Mesenchymal stem cell (in vitro differentiated cells and primary cell): ENCODE measurements around the gene CTSD.

Source experiments
- DNase-seq: peaks from one replicate; pipeline ENCODE4 v3.0.0-alpha.2; 2013
- H2AFZ ChIP-seq: one replicate; pipeline ENCODE4 v1.6.1; 2013; ENCODE audit warnings: low read depth, mild to moderate bottlenecking, control low read depth, inconsistent platforms, low read length, moderate library complexity
- H2AK5ac ChIP-seq: 2 replicates; pipeline ENCODE4 v1.6.1; 2013; ENCODE audit warnings: low read length, moderate library complexity, mild to moderate bottlenecking, inconsistent platforms; ENCODE audit not compliant: severe bottlenecking
- H2BK120ac ChIP-seq: one replicate; pipeline ENCODE4 v1.6.1; 2013; ENCODE audit warnings: low read depth, mild to moderate bottlenecking, inconsistent platforms, low read length, moderate library complexity
- H2BK12ac ChIP-seq, 2 experiments: one replicate each; pipeline ENCODE4 v1.6.1; 2013; ENCODE audit warnings: inconsistent platforms in 2 of 2, low read length in 2 of 2, mild to moderate bottlenecking in 2 of 2, moderate library complexity in 2 of 2, control low read depth in 1 of 2
- H2BK15ac ChIP-seq: one replicate; pipeline ENCODE4 v1.6.1; 2013; ENCODE audit warnings: mild to moderate bottlenecking, low read depth, inconsistent platforms; ENCODE audit not compliant: poor library complexity, severe bottlenecking
- H2BK5ac ChIP-seq: 2 replicates; pipeline ENCODE4 v1.6.1; 2013; ENCODE audit warnings: low read depth, mild to moderate bottlenecking, low read length, control low read depth, inconsistent platforms; ENCODE audit not compliant: poor library complexity, severe bottlenecking
- H3K14ac ChIP-seq, 2 experiments: one replicate each; pipeline ENCODE4 v1.6.1; 2013; ENCODE audit warnings: inconsistent platforms in 2 of 2, low read length in 2 of 2, control low read depth in 1 of 2, mild to moderate bottlenecking in 1 of 2, moderate library complexity in 1 of 2
- H3K18ac ChIP-seq, 2 experiments: one replicate each; pipeline ENCODE4 v1.6.1; 2013; ENCODE audit warnings: inconsistent platforms in 2 of 2, low read length in 2 of 2, control low read depth in 1 of 2, low read depth in 1 of 2, mild to moderate bottlenecking in 1 of 2
- H3K23ac ChIP-seq, 2 experiments: one replicate each; pipeline ENCODE4 v1.6.1; 2013; ENCODE audit warnings: inconsistent platforms in 2 of 2, low read length in 2 of 2, mild to moderate bottlenecking in 2 of 2, moderate library complexity in 2 of 2, control low read depth in 1 of 2
- H3K27ac ChIP-seq: 2 replicates; pipeline ENCODE4 v1.5.1; 2013; ENCODE audit warnings: mild to moderate bottlenecking, moderate library complexity, low read length, control low read depth, inconsistent platforms; ENCODE audit not compliant: poor library complexity, severe bottlenecking
- H3K27me3 ChIP-seq, 2 experiments: 2 replicates each; pipeline versions ENCODE4 v1.6.1 to v1.7.0; 2013; ENCODE audit warnings: low read length in 2 of 2, mild to moderate bottlenecking in 2 of 2, moderate library complexity in 2 of 2, control low read depth in 1 of 2, inconsistent platforms in 1 of 2; ENCODE audit not compliant: control insufficient read depth in 1 of 2, insufficient read depth in 1 of 2
- H3K36me3 ChIP-seq, 2 experiments: 2 replicates each; pipeline versions ENCODE4 v1.6.1 to v1.7.0; 2013; ENCODE audit warnings: low read length in 2 of 2, control low read depth in 1 of 2, inconsistent platforms in 1 of 2, low read depth in 1 of 2, mild to moderate bottlenecking in 1 of 2; ENCODE audit not compliant: insufficient read depth in 2 of 2, control insufficient read depth in 1 of 2
- H3K4ac ChIP-seq, 2 experiments: one replicate each; pipeline ENCODE4 v1.6.1; 2013; ENCODE audit warnings: inconsistent platforms in 2 of 2, low read length in 2 of 2, mild to moderate bottlenecking in 2 of 2, moderate library complexity in 2 of 2, control low read depth in 1 of 2, low read depth in 1 of 2
- H3K4me1 ChIP-seq: 2 replicates; pipeline ENCODE4 v1.6.1; 2013; ENCODE audit warnings: low read depth, low read length, control low read depth; ENCODE audit not compliant: control insufficient read depth, insufficient read depth
- H3K4me2 ChIP-seq: 2 replicates; pipeline ENCODE4 v1.6.1; 2013; ENCODE audit warnings: low read length, mild to moderate bottlenecking, inconsistent platforms; ENCODE audit not compliant: poor library complexity, severe bottlenecking
- H3K4me3 ChIP-seq, 2 experiments: 2 replicates each; pipeline versions ENCODE4 v1.5.1 to v1.7.0; 2013; ENCODE audit warnings: low read length in 2 of 2, mild to moderate bottlenecking in 2 of 2, control low read depth in 1 of 2, low read depth in 1 of 2; ENCODE audit not compliant: insufficient read depth in 1 of 2
- H3K79me1 ChIP-seq: replicated peaks from 2 replicates; pipeline ENCODE4 v1.6.1; 2013; ENCODE audit warnings: mild to moderate bottlenecking, control low read depth, low read length, inconsistent platforms; ENCODE audit not compliant: poor library complexity, severe bottlenecking
- H3K9ac ChIP-seq: 2 replicates; pipeline ENCODE4 v1.7.0; 2013; ENCODE audit warnings: mild to moderate bottlenecking, low read length, moderate library complexity
- H3K9me3 ChIP-seq: 2 replicates; pipeline ENCODE4 v1.7.0; 2013; ENCODE audit warnings: mild to moderate bottlenecking, low read length; ENCODE audit not compliant: control insufficient read depth
- H4K8ac ChIP-seq: one replicate; pipeline ENCODE4 v1.6.1; 2013; ENCODE audit warnings: inconsistent platforms, mild to moderate bottlenecking, low read length, moderate library complexity
- H4K91ac ChIP-seq: one replicate; pipeline ENCODE4 v1.6.1; 2013; ENCODE audit warnings: mild to moderate bottlenecking, low read length, inconsistent platforms
- WGBS: methylation state at CpG from one replicate; pipeline ENCODE4 v1.1.7; 2013; ENCODE audit warnings: mixed read lengths; 5-methylcytosine and 5-hydroxymethylcytosine counted together

The CTSD gene

DNA sequence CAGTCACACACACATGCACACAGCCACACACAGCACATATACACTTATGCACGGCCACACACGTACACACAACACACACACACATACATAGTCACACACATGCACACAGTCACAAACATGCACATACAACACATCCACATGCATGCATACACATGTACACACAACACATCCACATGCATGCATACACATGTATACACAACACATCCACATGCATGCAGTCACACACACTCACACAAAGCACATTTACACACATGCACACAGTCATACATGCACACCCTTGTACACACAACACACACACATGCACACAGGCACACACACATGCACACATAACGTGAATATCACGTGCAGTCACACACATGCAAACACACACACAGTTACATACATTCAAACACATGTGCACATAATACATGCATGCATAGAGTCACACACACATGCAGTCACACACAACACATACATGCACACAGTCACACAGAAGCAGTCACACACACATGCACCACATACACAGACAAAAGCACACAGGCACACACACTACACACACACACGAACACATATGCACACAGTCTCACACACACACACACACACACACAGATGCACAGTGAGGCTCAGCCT, 32.2 kb downstream of the CTSD start:
- Histone ChIP-seq H3K9ac (no peak overlapping the region), H2AFZ (no peak overlapping the region), H3K18ac (no peak overlapping the region), H3K23ac (no peak overlapping the region), H3K4me1 (no peaks in the 10 kb centered on the region), H4K8ac (no peak overlapping the region), H3K14ac (peak overlapping the region in 1 of 2 experiments; percentile 12), H3K4me2 (no peak overlapping the region), H3K27me3 (peaks cover 68 to 95% of the 10 kb centered on the region in 2 experiments), H3K9me3 (peaks cover 9% of the 10 kb centered on the region), H3K79me1 (no peaks in the 10 kb centered on the region), H2AK5ac (no peak overlapping the region), H2BK120ac (no peak overlapping the region), H3K4ac (no peak overlapping the region), H4K91ac (no peak overlapping the region), H2BK15ac (no peak overlapping the region), H3K27ac (no peak overlapping the region), H3K4me3 (no peak overlapping the region), H3K36me3 (no peaks in the 10 kb centered on the region), H2BK5ac (no peak overlapping the region), H2BK12ac (no peak overlapping the region)
- WGBS: 81% methylated on average over 5 of the region's 5 CpGs
- no peak for DNase-seq

DNA sequence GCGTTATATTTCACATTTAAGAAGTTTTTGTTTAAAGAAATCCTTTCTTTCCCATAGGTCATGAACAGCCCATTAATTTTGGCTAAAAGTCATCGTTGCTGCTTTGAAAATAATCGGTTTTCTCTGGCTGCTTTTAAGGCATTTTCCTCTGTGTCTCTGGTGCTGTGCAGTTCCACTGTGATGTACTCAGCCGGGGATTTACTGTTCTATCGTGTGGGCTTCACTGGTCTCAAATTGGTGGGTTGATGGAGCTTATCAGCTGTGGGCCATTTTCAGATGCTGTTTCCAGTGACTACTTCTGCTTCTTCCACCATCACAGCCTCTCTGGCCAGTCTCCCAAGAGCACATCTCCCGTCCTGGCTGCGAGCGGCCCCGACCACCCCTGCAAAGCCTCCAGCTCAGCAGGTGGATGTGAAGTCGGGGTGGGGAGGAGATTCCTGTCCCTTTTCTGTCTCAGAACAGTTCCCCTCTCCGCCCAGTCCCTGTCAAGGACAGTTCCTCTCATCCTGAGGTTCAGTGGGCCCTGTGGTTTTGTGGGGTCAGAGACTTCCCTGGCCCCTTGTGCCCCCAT, 33.6 kb downstream of the CTSD start:
- Histone ChIP-seq H3K4me2 (no peak overlapping the region), H2BK12ac (no peak overlapping the region), H3K23ac (no peak overlapping the region), H3K18ac (no peak overlapping the region), H2BK5ac (no peak overlapping the region), H3K9me3 (no peaks in the 10 kb centered on the region), H3K36me3 (no peaks in the 10 kb centered on the region), H3K4me3 (no peak overlapping the region), H2BK120ac (no peak overlapping the region), H2AFZ (no peak overlapping the region), H3K4ac (no peak overlapping the region), H4K8ac (no peak overlapping the region), H3K27ac (no peak overlapping the region), H3K9ac (no peak overlapping the region), H2AK5ac (no peak overlapping the region), H3K4me1 (no peaks in the 10 kb centered on the region), H2BK15ac (no peak overlapping the region), H4K91ac (no peak overlapping the region), H3K14ac (no peak overlapping the region), H3K79me1 (no peaks in the 10 kb centered on the region), H3K27me3 (peaks cover 61 to 89% of the 10 kb centered on the region in 2 experiments)
- no peak for DNase-seq
- 85% methylated on average over 6 of the region's 11 CpGs for WGBS

DNA sequence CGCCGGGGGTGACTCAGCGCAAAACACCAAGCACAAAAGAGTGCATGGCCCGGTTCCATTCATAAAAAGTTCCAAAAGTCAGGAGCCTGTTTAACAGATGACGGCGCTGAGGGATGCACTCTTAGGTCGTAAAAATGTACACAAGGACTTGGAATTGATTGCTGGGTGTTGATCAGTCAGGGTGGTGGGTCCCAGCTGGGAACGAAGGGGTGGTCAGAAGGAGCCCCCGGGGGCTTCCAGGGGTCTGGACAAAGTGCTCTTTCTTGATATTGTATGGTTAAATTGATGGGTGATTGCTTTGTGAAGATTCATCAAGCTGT, 34.1 kb downstream of the CTSD start:
- Histone ChIP-seq H2BK120ac (no peak overlapping the region), H3K4me2 (no peak overlapping the region), H2BK12ac (no peak overlapping the region), H3K79me1 (no peaks in the 10 kb centered on the region), H3K4me3 (no peak overlapping the region), H2BK5ac (no peak overlapping the region), H2AFZ (no peak overlapping the region), H3K18ac (no peak overlapping the region), H3K27ac (no peak overlapping the region), H3K27me3 (peaks cover 56 to 88% of the 10 kb centered on the region in 2 experiments), H3K9ac (no peak overlapping the region), H3K9me3 (no peaks in the 10 kb centered on the region), H3K14ac (no peak overlapping the region), H4K8ac (no peak overlapping the region), H2BK15ac (no peak overlapping the region), H3K23ac (no peak overlapping the region), H3K36me3 (no peaks in the 10 kb centered on the region), H4K91ac (no peak overlapping the region), H3K4ac (no peak overlapping the region), H2AK5ac (no peak overlapping the region), H3K4me1 (no peaks in the 10 kb centered on the region)
- WGBS: 82% methylated on average over 9 of the region's 9 CpGs
- DNase-seq: no peak

DNA sequence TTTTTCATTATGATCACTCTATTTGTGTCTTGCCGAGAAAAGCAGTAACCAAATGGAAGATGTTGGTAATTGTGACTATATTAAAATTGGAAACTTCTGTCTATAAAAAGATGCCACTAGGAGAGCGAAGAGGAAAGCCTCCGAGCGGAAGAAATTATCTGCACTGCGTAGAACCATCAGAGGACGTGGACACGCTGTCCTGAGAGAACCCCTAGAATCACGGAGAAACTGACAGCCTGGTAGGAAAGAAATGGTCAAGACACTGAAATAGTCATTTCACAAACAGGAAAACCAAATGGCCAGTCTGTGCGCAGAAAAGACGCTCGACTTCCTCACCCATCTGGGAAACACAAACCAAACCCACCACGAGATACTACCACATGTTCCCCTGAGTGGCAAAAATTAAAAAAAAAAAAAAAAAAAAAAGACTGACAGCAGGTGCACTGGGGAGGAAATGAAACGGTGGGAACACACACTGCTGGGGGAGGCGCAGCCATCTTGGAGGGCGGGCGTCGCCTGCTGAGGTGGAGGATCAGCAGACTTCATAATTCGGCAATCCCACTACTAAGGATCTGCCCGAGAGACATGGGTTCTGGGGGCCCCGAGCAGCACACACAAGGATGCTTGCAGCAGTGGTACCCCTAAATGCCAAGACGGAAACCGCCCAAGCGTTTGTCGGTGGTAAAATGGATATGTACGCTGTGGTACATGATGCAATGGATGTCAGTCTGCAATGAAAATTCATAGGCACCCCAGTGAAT, 34.6 kb downstream of the CTSD start:
- DNase-seq: no peak
- Histone ChIP-seq H3K4me2 (no peak overlapping the region), H3K79me1 (no peaks in the 10 kb centered on the region), H3K23ac (no peak overlapping the region), H2BK15ac (no peak overlapping the region), H2AFZ (no peak overlapping the region), H2AK5ac (no peak overlapping the region), H3K18ac (no peak overlapping the region), H2BK12ac (no peak overlapping the region), H3K14ac (no peak overlapping the region), H2BK120ac (no peak overlapping the region), H4K8ac (no peak overlapping the region), H3K9ac (no peak overlapping the region), H2BK5ac (no peak overlapping the region), H4K91ac (no peak overlapping the region), H3K27me3 (peaks cover 50 to 84% of the 10 kb centered on the region in 2 experiments), H3K36me3 (no peaks in the 10 kb centered on the region), H3K27ac (no peak overlapping the region), H3K4me1 (no peaks in the 10 kb centered on the region), H3K9me3 (no peaks in the 10 kb centered on the region), H3K4me3 (no peak overlapping the region), H3K4ac (no peak overlapping the region)
- WGBS: 92% methylated on average over 21 of the region's 25 CpGs
